AG04449 (cell line): ENCODE measurements around the gene ABLIM2.

Experiments
- CTCF ChIA-PET: fragments of 350-600 bp; formaldehyde crosslinking; extraction: SDS; loops from one replicate; lab custom pipeline; 2021; ENCODE audit warnings: antibody characterized with exemption; lab: Yijun Ruan, JAX
- POLR2A ChIA-PET: fragments of 400-600, 350-600 bp; formaldehyde crosslinking; extraction: SDS; loops from one replicate; lab custom pipeline; 2020; ENCODE audit warnings: antibody characterized with exemption, inconsistent platforms; lab: Yijun Ruan, JAX
- DNase-seq: peaks from one replicate; pipeline ENCODE4 v3.0.0-alpha.2; 2010; ENCODE audit warnings: low read depth, low spot score
- H3K4me3 ChIP-seq: 2 replicates; pipeline ENCODE4 v1.5.1; 2011; ENCODE audit warnings: low read depth, mild to moderate bottlenecking, control low read depth, low read length
- CTCF ChIP-seq: IDR thresholded peaks from one replicate; pipeline ENCODE4 v1.5.1; 2011; ENCODE audit warnings: mild to moderate bottlenecking, moderate library complexity, low read length, control low read depth, inconsistent platforms; ENCODE audit not compliant: insufficient read depth; ENCODE audit errors: missing control alignments

Gene ABLIM2

GRCh38 chr4:8131826-8132225 is 26.8 kb downstream of the ABLIM2 start:
- ChIA-PET POLR2A (no interaction called here), CTCF (no interaction called here)
- DNase-seq: no peak
- no peak for TF ChIP-seq CTCF
- H3K4me3 ChIP-seq: no peak overlapping the region

DNA sequence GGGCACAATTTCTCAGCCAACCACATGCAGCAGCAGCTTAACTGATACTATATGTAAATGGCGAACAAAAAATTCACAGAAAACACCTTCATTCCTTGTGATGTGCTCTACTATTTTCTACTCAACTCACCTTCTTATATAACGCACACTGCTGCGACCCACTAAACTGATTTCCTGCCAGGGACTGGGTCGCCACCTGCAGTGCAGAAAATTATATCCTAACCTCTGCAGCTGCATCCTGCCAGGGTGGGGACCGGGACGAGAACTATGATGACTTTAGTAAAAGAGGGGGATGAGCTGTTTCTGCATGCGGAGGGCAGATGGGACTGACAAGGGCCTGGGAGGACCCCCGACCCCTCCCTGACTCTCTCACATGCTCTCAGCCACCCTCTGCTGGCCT is 27.4 kb downstream of the ABLIM2 start:
- H3K4me3 ChIP-seq: no peak overlapping the region
- ChIA-PET CTCF (interaction anchor here (1.0 kb wide), 1 partner anchor 272 kb away, joined by 4 read pairs; no protein-coding TSS in a partner anchor), POLR2A (no interaction called here)
- no peak for DNase-seq
- no peak for TF ChIP-seq CTCF

- POLR2A ChIA-PET: no interaction called here
- DNase-seq: no peak
- H3K4me3 ChIP-seq: no peak overlapping the region
- CTCF ChIA-PET: interaction anchor here (1.0 kb wide), 1 partner anchor 272 kb away, joined by 4 read pairs; no protein-coding TSS in a partner anchor
- TF ChIP-seq CTCF: no peak
Measured at GRCh38 chr4:8130346-8131066, 28.1 kb downstream of the ABLIM2 start.

GRCh38 chr4:8129785-8130184 is 28.8 kb downstream of the ABLIM2 start:
- no peak for DNase-seq
- H3K4me3 ChIP-seq: no peak overlapping the region
- ChIA-PET POLR2A (no interaction called here), CTCF (no interaction called here)
- TF ChIP-seq CTCF: no peak

- no peak overlapping the region for H3K4me3 ChIP-seq
- ChIA-PET CTCF (no interaction called here), POLR2A (no interaction called here)
Measured at GRCh38 chr4:8129136-8129535, 29.5 kb downstream of the ABLIM2 start.

More at GRCh38 chr4:8129136-8129535, 29.5 kb downstream of the ABLIM2 start:
- no peak for DNase-seq
- TF ChIP-seq CTCF: no peak
